Neural progenitor cell (in vitro differentiated cells): Measurements from ENCODE around the gene KLHL12. TPM values are rescaled to one million over a fixed set of nuclear protein-coding genes. Genes with fewer than 3 reads are reported as not detected.
A peak's percentile ranks its signal among the peaks of the same experiment; 100 is the strongest.
"Not testable (repeated sequence)": the region's sequence is repeated elsewhere in the genome, so short reads cannot be mapped to it uniquely, and the experiment has no call there.

Source experiments
- DNase-seq: peaks from one replicate; pipeline ENCODE4 v3.0.0-alpha.2; 2016; ENCODE audit warnings: low spot score
- H2AFZ ChIP-seq: fragments of 200-600 bp; sonication (generic); replicated peaks from 2 replicates; pipeline ENCODE4 v1.6.1; 2016; ENCODE audit warnings: antibody characterized with exemption
- H3F3A ChIP-seq: fragments of 200-600 bp; sonication (generic); 2 replicates; pipeline ENCODE4 v1.6.1; 2016; ENCODE audit warnings: antibody characterized with exemption, low read depth
- H3K27ac ChIP-seq: fragments of 200-600 bp; sonication (generic); 2 replicates; pipeline ENCODE4 v1.5.1; 2016; ENCODE audit warnings: mild to moderate bottlenecking
- H3K27me3 ChIP-seq: fragments of 200-600 bp; sonication (generic); 2 replicates; pipeline ENCODE4 v1.6.1; 2016; ENCODE audit warnings: mild to moderate bottlenecking, moderate library complexity
- H3K36me3 ChIP-seq: fragments of 200-600 bp; sonication (generic); 2 replicates; pipeline ENCODE4 v1.5.1; 2016
- H3K4me1 ChIP-seq: fragments of 200-600 bp; sonication (generic); 2 replicates; pipeline ENCODE4 v1.6.1; 2016; ENCODE audit warnings: mixed run types
- H3K4me2 ChIP-seq: fragments of 200-600 bp; sonication (generic); 2 replicates; pipeline ENCODE4 v1.6.1; 2016
- H3K4me3 ChIP-seq: fragments of 200-600 bp; sonication (generic); 2 replicates; pipeline ENCODE4 v1.5.1; 2016
- H3K79me2 ChIP-seq: fragments of 200-600 bp; sonication (generic); 2 replicates; pipeline ENCODE4 v1.6.1; 2016; ENCODE audit warnings: low read depth
- H3K9ac ChIP-seq: fragments of 200-600 bp; sonication (generic); 2 replicates; pipeline ENCODE4 v1.6.1; 2016
- H3K9me3 ChIP-seq: fragments of 200-600 bp; sonication (generic); 2 replicates; pipeline ENCODE4 v1.5.1; 2016; ENCODE audit warnings: low read depth
- H4K20me1 ChIP-seq: fragments of 200-600 bp; sonication (generic); 2 replicates; pipeline ENCODE4 v1.6.1; 2016; ENCODE audit warnings: low read depth
- H3K27ac Mint-ChIP-seq: 3 replicates; pipeline ENCODE4 v1.8.0; 2021; ENCODE audit warnings: mixed read lengths
- H3K27me3 Mint-ChIP-seq: 2 replicates; pipeline ENCODE4 v1.8.0; 2022; ENCODE audit warnings: low read depth, mild to moderate bottlenecking, inconsistent platforms, moderate library complexity, mixed read lengths; ENCODE audit not compliant: insufficient read depth
- H3K36me3 Mint-ChIP-seq: 3 replicates; pipeline ENCODE4 v1.8.0; 2021; ENCODE audit warnings: mixed read lengths
- H3K4me1 Mint-ChIP-seq: 3 replicates; pipeline ENCODE4 v1.8.0; 2021; ENCODE audit warnings: mixed read lengths
- H3K4me3 Mint-ChIP-seq: 3 replicates; pipeline ENCODE4 v1.8.0; 2021; ENCODE audit warnings: mild to moderate bottlenecking, moderate library complexity, mixed read lengths
- H3K9me3 Mint-ChIP-seq: 3 replicates; pipeline ENCODE4 v1.8.0; 2020; ENCODE audit warnings: mixed read lengths
- EZH2 ChIP-seq: fragments of 200-600 bp; sonication (generic); IDR thresholded peaks from 2 replicates; pipeline ENCODE4 v1.6.1; 2017; ENCODE audit warnings: antibody characterized with exemption, mild to moderate bottlenecking, moderate library complexity
- EZH2phosphoT487 ChIP-seq: fragments of 200-600 bp; sonication (generic); IDR thresholded peaks from 2 replicates; pipeline ENCODE4 v1.6.1; 2017; ENCODE audit warnings: antibody characterized with exemption
- total RNA-seq: library from RNA; depleted of rRNA; stranded (reverse); fragments of >200 nt; gene quantifications from 2 replicates; pipeline ENCODE4 v1.2.3, GENCODE V29; 2015; ENCODE audit warnings: low replicate concordance
- TF ChIP-seq, protein P1 (sequence below): fragments of 200-600 bp; sonication (generic); IDR thresholded peaks from 2 replicates; pipeline ENCODE4 v1.5.1; 2017; ENCODE audit warnings: antibody characterized with exemption, mild to moderate bottlenecking

KLHL12 gene
- total RNA-seq, 1 donor from 2014 or later: 51.4 TPM

- H3K27me3 ChIP-seq: no peaks in the 10 kb centered on the region
- H3K79me2 ChIP-seq: no peaks in the 10 kb centered on the region
- no peaks in the 10 kb centered on the region for H4K20me1 ChIP-seq
- TF ChIP-seq EZH2 (no peak), EZH2phosphoT487 (no peak)
- TF ChIP-seq, protein P1, sequence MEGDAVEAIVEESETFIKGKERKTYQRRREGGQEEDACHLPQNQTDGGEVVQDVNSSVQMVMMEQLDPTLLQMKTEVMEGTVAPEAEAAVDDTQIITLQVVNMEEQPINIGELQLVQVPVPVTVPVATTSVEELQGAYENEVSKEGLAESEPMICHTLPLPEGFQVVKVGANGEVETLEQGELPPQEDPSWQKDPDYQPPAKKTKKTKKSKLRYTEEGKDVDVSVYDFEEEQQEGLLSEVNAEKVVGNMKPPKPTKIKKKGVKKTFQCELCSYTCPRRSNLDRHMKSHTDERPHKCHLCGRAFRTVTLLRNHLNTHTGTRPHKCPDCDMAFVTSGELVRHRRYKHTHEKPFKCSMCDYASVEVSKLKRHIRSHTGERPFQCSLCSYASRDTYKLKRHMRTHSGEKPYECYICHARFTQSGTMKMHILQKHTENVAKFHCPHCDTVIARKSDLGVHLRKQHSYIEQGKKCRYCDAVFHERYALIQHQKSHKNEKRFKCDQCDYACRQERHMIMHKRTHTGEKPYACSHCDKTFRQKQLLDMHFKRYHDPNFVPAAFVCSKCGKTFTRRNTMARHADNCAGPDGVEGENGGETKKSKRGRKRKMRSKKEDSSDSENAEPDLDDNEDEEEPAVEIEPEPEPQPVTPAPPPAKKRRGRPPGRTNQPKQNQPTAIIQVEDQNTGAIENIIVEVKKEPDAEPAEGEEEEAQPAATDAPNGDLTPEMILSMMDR: no peak
- no peaks in the 10 kb centered on the region for H3F3A ChIP-seq
- no peak for DNase-seq
- Mint-ChIP-seq H3K36me3 (peaks cover 25% of the 10 kb centered on the region), H3K9me3 (no peaks in the 10 kb centered on the region), H3K4me1 (no peaks in the 10 kb centered on the region), H3K4me3 (no peak overlapping the region), H3K27me3 (no peaks in the 10 kb centered on the region), H3K27ac (no peak overlapping the region)
- no peak overlapping the region for H3K27ac ChIP-seq
- H2AFZ ChIP-seq: no peak overlapping the region
- peak overlapping the region; percentile 20 for H3K9ac ChIP-seq
- peaks cover 6% of the 10 kb centered on the region for H3K36me3 ChIP-seq
- no peaks in the 10 kb centered on the region for H3K9me3 ChIP-seq
- no peak overlapping the region for H3K4me3 ChIP-seq
- H3K4me1 ChIP-seq: no peaks in the 10 kb centered on the region
- no peak overlapping the region for H3K4me2 ChIP-seq
Observed at GRCh38 chr1:202940561-202940960, 13.5 kb upstream of the KLHL12 start.

DNA sequence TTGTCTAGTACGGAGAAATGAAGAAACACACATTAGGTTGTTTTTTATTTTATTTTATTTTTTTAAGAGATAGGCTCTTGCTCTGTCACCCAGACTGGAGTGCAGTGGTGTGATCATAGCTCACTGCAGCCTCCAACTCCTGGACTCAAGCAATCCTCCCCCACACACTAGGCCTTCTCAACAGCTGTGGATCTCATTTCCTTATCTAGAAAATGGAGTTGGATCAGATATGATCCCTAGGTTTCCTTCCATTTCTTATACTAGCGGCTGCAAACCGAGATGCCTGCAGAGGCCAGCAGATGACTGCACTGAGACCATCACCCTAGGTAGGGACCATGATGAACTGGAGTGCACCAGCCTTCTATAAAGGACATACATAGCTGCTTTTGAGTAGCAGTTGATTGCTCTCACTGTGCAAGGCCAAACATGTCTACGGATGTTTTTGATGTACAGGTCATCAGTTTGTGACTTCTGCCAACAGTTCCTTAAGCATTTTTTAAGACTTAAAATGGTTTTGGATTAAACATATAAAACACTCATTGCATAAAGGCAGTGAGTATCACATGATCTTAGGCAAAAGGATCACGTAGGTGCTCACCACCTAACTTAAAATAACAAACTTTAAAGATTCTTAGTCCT lies 11.4 kb upstream of the KLHL12 start:
- TF ChIP-seq, protein P1: no peak
- no peak for TF ChIP-seq EZH2phosphoT487
- TF ChIP-seq EZH2: no peak
- Histone ChIP-seq H3K27me3 (no peaks in the 10 kb centered on the region), H3K4me3 (no peak overlapping the region), H3K27ac (no peak overlapping the region), H2AFZ (no peak overlapping the region), H3K79me2 (no peaks in the 10 kb centered on the region), H4K20me1 (no peaks in the 10 kb centered on the region), H3K9ac (no peak overlapping the region), H3F3A (no peaks in the 10 kb centered on the region), H3K36me3 (no peaks in the 10 kb centered on the region), H3K4me1 (no peaks in the 10 kb centered on the region), H3K9me3 (no peaks in the 10 kb centered on the region), H3K4me2 (no peak overlapping the region)
- Mint-ChIP-seq H3K36me3 (peaks cover 12% of the 10 kb centered on the region), H3K4me3 (no peak overlapping the region), H3K9me3 (no peaks in the 10 kb centered on the region), H3K27me3 (peaks cover 2% of the 10 kb centered on the region), H3K4me1 (no peaks in the 10 kb centered on the region), H3K27ac (no peak overlapping the region)
- DNase-seq: no peak

GRCh38 chr1:202936409-202936808 lies 9.4 kb upstream of the KLHL12 start:
- not testable (repeated sequence) for H3K36me3 ChIP-seq, H3K4me1 ChIP-seq, H3K36me3 Mint-ChIP-seq, H3K27me3 ChIP-seq, H3K27ac Mint-ChIP-seq, H3K9me3 Mint-ChIP-seq, H3K4me2 ChIP-seq, H3K4me3 Mint-ChIP-seq, H2AFZ ChIP-seq, H3F3A ChIP-seq, H3K4me1 Mint-ChIP-seq, DNase-seq, H3K79me2 ChIP-seq, H3K9me3 ChIP-seq, H4K20me1 ChIP-seq, H3K27ac ChIP-seq, H3K27me3 Mint-ChIP-seq, H3K4me3 ChIP-seq, H3K9ac ChIP-seq

DNA sequence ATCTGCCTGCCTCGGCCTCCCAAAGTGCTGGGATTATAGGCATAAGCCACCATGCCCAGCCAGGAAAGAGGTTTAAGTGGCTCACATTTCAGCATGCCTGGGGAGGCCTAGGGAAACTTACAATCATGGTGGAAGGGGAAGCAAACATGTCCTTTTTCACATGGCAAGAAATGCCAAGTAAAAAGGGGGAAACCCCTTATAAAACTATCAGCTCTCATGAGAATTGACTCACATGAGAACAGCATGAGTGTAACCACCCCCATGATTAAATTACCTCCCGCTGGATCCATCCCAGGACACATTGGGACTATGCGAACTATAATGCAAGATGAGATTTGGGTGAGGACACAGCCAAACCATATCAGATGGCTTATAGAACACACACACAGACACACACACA lies 8.8 kb upstream of the KLHL12 start:
- Mint-ChIP-seq H3K4me3 (no peak overlapping the region), H3K27me3 (peaks cover 2% of the 10 kb centered on the region), H3K9me3 (peaks cover 7% of the 10 kb centered on the region), H3K36me3 (no peaks in the 10 kb centered on the region), H3K27ac (no peak overlapping the region), H3K4me1 (no peaks in the 10 kb centered on the region)
- no peaks in the 10 kb centered on the region for H3K4me1 ChIP-seq
- no peaks in the 10 kb centered on the region for H3K27me3 ChIP-seq
- H3K4me2 ChIP-seq: no peak overlapping the region
- H3K79me2 ChIP-seq: no peaks in the 10 kb centered on the region
- H3K36me3 ChIP-seq: no peaks in the 10 kb centered on the region
- H2AFZ ChIP-seq: no peak overlapping the region
- H3K4me3 ChIP-seq: no peak overlapping the region
- H4K20me1 ChIP-seq: no peaks in the 10 kb centered on the region
- H3K27ac ChIP-seq: no peak overlapping the region
- no peak for DNase-seq
- no peak overlapping the region for H3K9ac ChIP-seq
- H3F3A ChIP-seq: no peaks in the 10 kb centered on the region
- H3K9me3 ChIP-seq: no peaks in the 10 kb centered on the region
- no peak for TF ChIP-seq EZH2phosphoT487
- TF ChIP-seq, protein P1: no peak
- no peak for TF ChIP-seq EZH2
